ENCODE measurements around the gene TCERG1L.

GRCh38 chr10:131116991-131117375, 194.5 kb downstream of the TCERG1L start:
- no peak for TF ChIP-seq POLR2A (IDR thresholded peaks at IDR 0.05; ENCODE audit: low read depth, low read length)
- TF ChIP-seq TAF1 (IDR thresholded peaks at IDR 0.05; ENCODE audit: borderline replicate concordance, low read depth, low read length), result no peak
